ENCODE measurements around the gene KRTAP10-8.

DNA sequence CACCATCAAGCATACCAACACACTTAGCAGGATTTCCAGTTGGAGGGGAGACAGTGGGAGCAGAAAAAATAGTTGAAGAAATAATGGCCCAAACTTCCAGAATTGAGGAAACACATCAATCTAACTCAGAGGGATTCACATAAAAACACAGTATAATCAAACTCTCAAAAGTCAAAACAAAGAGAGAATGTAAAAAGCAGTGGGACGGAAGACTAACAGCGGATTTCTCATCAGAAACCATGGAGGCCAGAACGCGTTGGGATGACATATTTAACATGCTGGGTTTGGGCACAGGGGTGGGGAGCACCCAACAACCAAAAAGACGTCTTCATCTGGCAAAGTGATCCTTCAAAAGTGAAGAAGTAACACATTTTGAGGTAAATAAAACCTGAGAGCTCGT lies 8.0 kb downstream of the KRTAP10-8 start:
- no peak for TF ChIP-seq ETV6 (CRISPR knock-in tag; IDR thresholded peaks at IDR 0.05)
- TF ChIP-seq, protein P1, sequence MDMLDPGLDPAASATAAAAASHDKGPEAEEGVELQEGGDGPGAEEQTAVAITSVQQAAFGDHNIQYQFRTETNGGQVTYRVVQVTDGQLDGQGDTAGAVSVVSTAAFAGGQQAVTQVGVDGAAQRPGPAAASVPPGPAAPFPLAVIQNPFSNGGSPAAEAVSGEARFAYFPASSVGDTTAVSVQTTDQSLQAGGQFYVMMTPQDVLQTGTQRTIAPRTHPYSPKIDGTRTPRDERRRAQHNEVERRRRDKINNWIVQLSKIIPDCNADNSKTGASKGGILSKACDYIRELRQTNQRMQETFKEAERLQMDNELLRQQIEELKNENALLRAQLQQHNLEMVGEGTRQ (CRISPR knock-in tag; IDR thresholded peaks at IDR 0.05): no peak
- TF ChIP-seq, protein P2, sequence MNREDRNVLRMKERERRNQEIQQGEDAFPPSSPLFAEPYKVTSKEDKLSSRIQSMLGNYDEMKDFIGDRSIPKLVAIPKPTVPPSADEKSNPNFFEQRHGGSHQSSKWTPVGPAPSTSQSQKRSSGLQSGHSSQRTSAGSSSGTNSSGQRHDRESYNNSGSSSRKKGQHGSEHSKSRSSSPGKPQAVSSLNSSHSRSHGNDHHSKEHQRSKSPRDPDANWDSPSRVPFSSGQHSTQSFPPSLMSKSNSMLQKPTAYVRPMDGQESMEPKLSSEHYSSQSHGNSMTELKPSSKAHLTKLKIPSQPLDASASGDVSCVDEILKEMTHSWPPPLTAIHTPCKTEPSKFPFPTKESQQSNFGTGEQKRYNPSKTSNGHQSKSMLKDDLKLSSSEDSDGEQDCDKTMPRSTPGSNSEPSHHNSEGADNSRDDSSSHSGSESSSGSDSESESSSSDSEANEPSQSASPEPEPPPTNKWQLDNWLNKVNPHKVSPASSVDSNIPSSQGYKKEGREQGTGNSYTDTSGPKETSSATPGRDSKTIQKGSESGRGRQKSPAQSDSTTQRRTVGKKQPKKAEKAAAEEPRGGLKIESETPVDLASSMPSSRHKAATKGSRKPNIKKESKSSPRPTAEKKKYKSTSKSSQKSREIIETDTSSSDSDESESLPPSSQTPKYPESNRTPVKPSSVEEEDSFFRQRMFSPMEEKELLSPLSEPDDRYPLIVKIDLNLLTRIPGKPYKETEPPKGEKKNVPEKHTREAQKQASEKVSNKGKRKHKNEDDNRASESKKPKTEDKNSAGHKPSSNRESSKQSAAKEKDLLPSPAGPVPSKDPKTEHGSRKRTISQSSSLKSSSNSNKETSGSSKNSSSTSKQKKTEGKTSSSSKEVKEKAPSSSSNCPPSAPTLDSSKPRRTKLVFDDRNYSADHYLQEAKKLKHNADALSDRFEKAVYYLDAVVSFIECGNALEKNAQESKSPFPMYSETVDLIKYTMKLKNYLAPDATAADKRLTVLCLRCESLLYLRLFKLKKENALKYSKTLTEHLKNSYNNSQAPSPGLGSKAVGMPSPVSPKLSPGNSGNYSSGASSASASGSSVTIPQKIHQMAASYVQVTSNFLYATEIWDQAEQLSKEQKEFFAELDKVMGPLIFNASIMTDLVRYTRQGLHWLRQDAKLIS (CRISPR knock-in tag; IDR thresholded peaks at IDR 0.05; ENCODE audit: borderline replicate concordance): no peak
- TF ChIP-seq, protein P3, sequence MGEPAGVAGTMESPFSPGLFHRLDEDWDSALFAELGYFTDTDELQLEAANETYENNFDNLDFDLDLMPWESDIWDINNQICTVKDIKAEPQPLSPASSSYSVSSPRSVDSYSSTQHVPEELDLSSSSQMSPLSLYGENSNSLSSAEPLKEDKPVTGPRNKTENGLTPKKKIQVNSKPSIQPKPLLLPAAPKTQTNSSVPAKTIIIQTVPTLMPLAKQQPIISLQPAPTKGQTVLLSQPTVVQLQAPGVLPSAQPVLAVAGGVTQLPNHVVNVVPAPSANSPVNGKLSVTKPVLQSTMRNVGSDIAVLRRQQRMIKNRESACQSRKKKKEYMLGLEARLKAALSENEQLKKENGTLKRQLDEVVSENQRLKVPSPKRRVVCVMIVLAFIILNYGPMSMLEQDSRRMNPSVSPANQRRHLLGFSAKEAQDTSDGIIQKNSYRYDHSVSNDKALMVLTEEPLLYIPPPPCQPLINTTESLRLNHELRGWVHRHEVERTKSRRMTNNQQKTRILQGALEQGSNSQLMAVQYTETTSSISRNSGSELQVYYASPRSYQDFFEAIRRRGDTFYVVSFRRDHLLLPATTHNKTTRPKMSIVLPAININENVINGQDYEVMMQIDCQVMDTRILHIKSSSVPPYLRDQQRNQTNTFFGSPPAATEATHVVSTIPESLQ (CRISPR knock-in tag; IDR thresholded peaks at IDR 0.05): no peak
- TF ChIP-seq, protein P4, sequence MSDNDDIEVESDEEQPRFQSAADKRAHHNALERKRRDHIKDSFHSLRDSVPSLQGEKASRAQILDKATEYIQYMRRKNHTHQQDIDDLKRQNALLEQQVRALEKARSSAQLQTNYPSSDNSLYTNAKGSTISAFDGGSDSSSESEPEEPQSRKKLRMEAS (CRISPR knock-in tag; IDR thresholded peaks at IDR 0.05): no peak
